Activated T-cell treated with anti-CD3 and anti-CD28 coated beads, Interleukin-2, amount 50 U/mL, for 4 hours (primary cell): ENCODE data around the gene FOSL1. TPM values are rescaled to one million over a fixed set of nuclear protein-coding genes. Genes with fewer than 3 reads are reported as not detected.
"Not testable (repeated sequence)": the region's sequence is repeated elsewhere in the genome, so short reads cannot be mapped to it uniquely, and the experiment has no call there.

ENCODE experiments used
- ATAC-seq, 2 donors: fragments of 200-7000 bp; cut with Tn5 transposase; one replicate each; pipeline ENCODE4 v1.10.0; 2021
- DNase-seq: peaks from one replicate; pipeline ENCODE4 v3.0.0-alpha.2; 2020
- H3K27me3 Mint-ChIP-seq: one replicate; pipeline ENCODE4 v1.8.0; 2021; ENCODE audit warnings: low read depth, mixed read lengths
- H3K36me3 Mint-ChIP-seq: one replicate; pipeline ENCODE4 v1.8.0; 2022; ENCODE audit warnings: mixed read lengths; ENCODE audit not compliant: insufficient read depth
- H3K4me1 Mint-ChIP-seq: one replicate; pipeline ENCODE4 v1.8.0; 2021; ENCODE audit warnings: low read depth, mixed read lengths
- H3K4me3 Mint-ChIP-seq: one replicate; pipeline ENCODE4 v1.8.0; 2021; ENCODE audit warnings: mild to moderate bottlenecking, moderate library complexity, mixed read lengths
- H3K9me3 Mint-ChIP-seq: one replicate; pipeline ENCODE4 v1.8.0; 2021; ENCODE audit warnings: mixed read lengths
- total RNA-seq, 3 donors: library from RNA; stranded (reverse); gene quantifications; one replicate each; pipeline ENCODE4 v1.2.1, GENCODE V29; 2021

FOSL1 gene
- total RNA-seq, 3 donors from 2014 or later: 75.6 to 77.2 (median 76.9) TPM

- ATAC-seq (no peak), DNase-seq (no peak)
- peak overlapping the region; percentile 40 for H3K4me3 Mint-ChIP-seq
- no peaks in the 10 kb centered on the region for H3K27me3 Mint-ChIP-seq
- no peaks in the 10 kb centered on the region for H3K9me3 Mint-ChIP-seq
- peaks cover 38% of the 10 kb centered on the region for H3K36me3 Mint-ChIP-seq
- peaks cover 54% of the 10 kb centered on the region for H3K4me1 Mint-ChIP-seq
Observed at GRCh38 chr11:65895482-65895981, 4.7 kb downstream of the FOSL1 start.

- peaks cover 38% of the 10 kb centered on the region for H3K36me3 Mint-ChIP-seq
- DNase-seq (no peak), ATAC-seq (no peak)
- H3K9me3 Mint-ChIP-seq: no peaks in the 10 kb centered on the region
- H3K4me3 Mint-ChIP-seq: peak overlapping the region; percentile 82
- no peaks in the 10 kb centered on the region for H3K27me3 Mint-ChIP-seq
- peaks cover 66% of the 10 kb centered on the region for H3K4me1 Mint-ChIP-seq
Observed at GRCh38 chr11:65894034-65894591, 6.1 kb downstream of the FOSL1 start.

- Mint-ChIP-seq H3K4me3 (peak overlapping the region; percentile 82), H3K9me3 (no peaks in the 10 kb centered on the region), H3K36me3 (peaks cover 34% of the 10 kb centered on the region), H3K4me1 (peaks cover 67% of the 10 kb centered on the region), H3K27me3 (no peaks in the 10 kb centered on the region)
- DNase-seq (no peak), ATAC-seq (no peak)
Observed at GRCh38 chr11:65892661-65893317, 7.4 kb downstream of the FOSL1 start.

- peak overlapping the region; percentile 82 for H3K4me3 Mint-ChIP-seq
- not testable (repeated sequence) for ATAC-seq, DNase-seq, H3K9me3 Mint-ChIP-seq, H3K27me3 Mint-ChIP-seq
- H3K36me3 Mint-ChIP-seq: peaks cover 32% of the 10 kb centered on the region
- H3K4me1 Mint-ChIP-seq: peaks cover 66% of the 10 kb centered on the region
Observed at GRCh38 chr11:65892137-65892540, 8.0 kb downstream of the FOSL1 start.

- Mint-ChIP-seq H3K27me3 (no peaks in the 10 kb centered on the region), H3K4me1 (peaks cover 69% of the 10 kb centered on the region), H3K36me3 (peaks cover 32% of the 10 kb centered on the region), H3K9me3 (no peaks in the 10 kb centered on the region), H3K4me3 (peak overlapping the region; percentile 82)
- ATAC-seq (peak in 1 of 2 donors; percentile 1), DNase-seq (no peak)
Observed at GRCh38 chr11:65891219-65892136, 8.7 kb downstream of the FOSL1 start.

GRCh38 chr11:65890324-65891218 lies 9.6 kb downstream of the FOSL1 start, which contains the start of gene CCDC85B:
TSS of gene CCDC85B (plus strand) at chr11:65890673. CDS start at chr11:65890784, 111 bp downstream.
- Mint-ChIP-seq H3K36me3 (peaks cover 24% of the 10 kb centered on the region), H3K27me3 (no peaks in the 10 kb centered on the region), H3K4me1 (peaks cover 63% of the 10 kb centered on the region), H3K4me3 (peak within 1 kb of the TSS; percentile 96), H3K9me3 (no peaks in the 10 kb centered on the region)
- peak; percentile 69 to 70 for ATAC-seq
- peak; percentile 99 for DNase-seq

- peak within 1 kb of the TSS; percentile 96 for H3K4me3 Mint-ChIP-seq
- H3K4me1 Mint-ChIP-seq: peaks cover 50% of the 10 kb centered on the region
- ATAC-seq (peak; percentile 64 to 69), DNase-seq (peak; percentile 91)
- H3K9me3 Mint-ChIP-seq: no peaks in the 10 kb centered on the region
- no peaks in the 10 kb centered on the region for H3K27me3 Mint-ChIP-seq
- H3K36me3 Mint-ChIP-seq: peaks cover 24% of the 10 kb centered on the region
Observed at GRCh38 chr11:65888163-65888814, 11.9 kb downstream of the FOSL1 start, which contains the start of gene FIBP. TSS of gene FIBP (minus strand) at chr11:65888471. CDS start at chr11:65888418, 53 bp downstream.

- H3K4me1 Mint-ChIP-seq: peaks cover 45% of the 10 kb centered on the region
- ATAC-seq (no peak), DNase-seq (no peak)
- no peaks in the 10 kb centered on the region for H3K9me3 Mint-ChIP-seq
- peaks cover 20% of the 10 kb centered on the region for H3K36me3 Mint-ChIP-seq
- no peaks in the 10 kb centered on the region for H3K27me3 Mint-ChIP-seq
- H3K4me3 Mint-ChIP-seq: peak overlapping the region; percentile 96
Observed at GRCh38 chr11:65887723-65888162, 12.4 kb downstream of the FOSL1 start.

GRCh38 chr11:65886826-65887722 lies 13.1 kb downstream of the FOSL1 start:
- ATAC-seq (no peak), DNase-seq (no peak)
- peak overlapping the region; percentile 96 for H3K4me3 Mint-ChIP-seq
- H3K4me1 Mint-ChIP-seq: peaks cover 38% of the 10 kb centered on the region
- H3K9me3 Mint-ChIP-seq: no peaks in the 10 kb centered on the region
- peaks cover 15% of the 10 kb centered on the region for H3K36me3 Mint-ChIP-seq
- H3K27me3 Mint-ChIP-seq: no peaks in the 10 kb centered on the region

- Mint-ChIP-seq H3K4me3 (no peak overlapping the region), H3K36me3 (peaks cover 15% of the 10 kb centered on the region), H3K4me1 (peaks cover 44% of the 10 kb centered on the region), H3K27me3 (no peaks in the 10 kb centered on the region), H3K9me3 (no peaks in the 10 kb centered on the region)
- no peak for DNase-seq
- ATAC-seq: no peak
Observed at GRCh38 chr11:65885808-65886536, 14.2 kb downstream of the FOSL1 start.

- Mint-ChIP-seq H3K27me3 (no peaks in the 10 kb centered on the region), H3K36me3 (peaks cover 15% of the 10 kb centered on the region), H3K4me1 (peaks cover 49% of the 10 kb centered on the region), H3K9me3 (no peaks in the 10 kb centered on the region), H3K4me3 (no peak overlapping the region)
- DNase-seq: no peak
- no peak for ATAC-seq
Observed at GRCh38 chr11:65885231-65885630, 15.0 kb downstream of the FOSL1 start.

GRCh38 chr11:65884716-65885092 lies 15.5 kb downstream of the FOSL1 start:
- Mint-ChIP-seq H3K4me1 (peaks cover 49% of the 10 kb centered on the region), H3K4me3 (no peak overlapping the region), H3K36me3 (peaks cover 15% of the 10 kb centered on the region), H3K27me3 (no peaks in the 10 kb centered on the region), H3K9me3 (no peaks in the 10 kb centered on the region)
- ATAC-seq (peak; percentile 43 to 59), DNase-seq (peak; percentile 77)
